HepG2 (cell line): ENCODE measurements around the gene NT5DC1. TPM values are rescaled to one million over a fixed set of nuclear protein-coding genes. Genes with fewer than 3 reads are reported as not detected.
A peak's percentile ranks its signal among the peaks of the same experiment; 100 is the strongest.

Experiments
- FOXA3 ChIP-seq: IDR thresholded peaks from 2 replicates; pipeline ENCODE4 v1.6.1; 2016; ENCODE audit warnings: missing genetic modification reagents, missing compliant biosample characterization
- FOXK1 ChIP-seq: sonication (generic); formaldehyde crosslinking; IDR thresholded peaks from 2 replicates; pipeline ENCODE4 v1.4.0; 2020; ENCODE audit warnings: low read depth, missing genetic modification reagents, borderline replicate concordance
- HDAC2 ChIP-seq: sonication (generic); formaldehyde crosslinking; IDR thresholded peaks from 2 replicates; pipeline ENCODE4 v1.4.0; 2020; ENCODE audit warnings: missing genetic modification reagents
- IRF2 ChIP-seq: IDR thresholded peaks from 2 replicates; pipeline ENCODE4 v1.6.1; 2018; ENCODE audit warnings: missing genetic modification reagents, missing compliant biosample characterization
- MIXL1 ChIP-seq: IDR thresholded peaks from 2 replicates; pipeline ENCODE4 v1.6.1; 2016
- ZNF292 ChIP-seq: sonication (generic); formaldehyde crosslinking; IDR thresholded peaks from 2 replicates; pipeline ENCODE4 v1.8.1; 2022; ENCODE audit warnings: mild to moderate bottlenecking, low read depth, missing genetic modification reagents, borderline replicate concordance
- ZNF501 ChIP-seq: sonication (generic); formaldehyde crosslinking; IDR thresholded peaks from 2 replicates; pipeline ENCODE4 v1.5.1; 2020; ENCODE audit warnings: mild to moderate bottlenecking, moderate library complexity, missing genetic modification reagents
- polyA plus RNA-seq, 8 experiments: library from polyadenylated mRNA; depleted of rRNA in 3 of 8; stranded (reverse) in 7 of 8; unstranded in 1 of 8; fragments of >200 nt; fragmentation: Illumina TruSeq in 4 of 8; extraction: Trizol in 4 of 8; gene quantifications; 2 replicates each; pipeline versions ENCODE4 v1.2.1 to v1.2.3, GENCODE V29; 2011 to 2016; ENCODE audit warnings: low read depth in 4 of 8, missing spikeins in 1 of 8, mixed read lengths in 1 of 8; ENCODE audit not compliant: insufficient read depth in 1 of 8
- total RNA-seq, 5 experiments: library from RNA; depleted of rRNA; stranded (reverse); fragments of >200 nt; fragmentation: Illumina TruSeq; extraction: Trizol; gene quantifications; 2 replicates each; pipeline ENCODE4 v1.2.3, GENCODE V29; 2016; ENCODE audit warnings: low read depth in 1 of 5
- TF ChIP-seq, protein P1 (sequence below): sonication (generic); formaldehyde crosslinking; IDR thresholded peaks from 2 replicates; pipeline ENCODE4 v1.5.1; 2020; ENCODE audit warnings: missing genetic modification reagents, mild to moderate bottlenecking, borderline replicate concordance
- TF ChIP-seq, protein P2 (sequence below): sonication (generic); formaldehyde crosslinking; IDR thresholded peaks from 2 replicates; pipeline ENCODE4 v1.4.0; 2020; ENCODE audit warnings: missing genetic modification reagents, borderline replicate concordance
- TF ChIP-seq, protein P3 (sequence below): sonication (generic); formaldehyde crosslinking; conservative IDR thresholded peaks from 2 replicates; pipeline ENCODE4 v1.4.0; 2020; ENCODE audit warnings: missing genetic modification reagents
- TF ChIP-seq, protein P4 (sequence below): sonication (generic); formaldehyde crosslinking; IDR thresholded peaks from 2 replicates; pipeline ENCODE4 v1.5.0; 2020; ENCODE audit warnings: mild to moderate bottlenecking, missing genetic modification reagents, moderate library complexity
- TF ChIP-seq, protein P5 (sequence below): sonication (generic); formaldehyde crosslinking; IDR thresholded peaks from 2 replicates; pipeline ENCODE4 v1.5.0; 2020; ENCODE audit warnings: mild to moderate bottlenecking, missing genetic modification reagents, borderline replicate concordance

NT5DC1 gene
- total and polyA plus RNA-seq, 2 of the 13 experiments (the other 11 are each of a cell fraction or from before 2014, with no cell fraction given): 27.0 to 56.1 TPM

DNA sequence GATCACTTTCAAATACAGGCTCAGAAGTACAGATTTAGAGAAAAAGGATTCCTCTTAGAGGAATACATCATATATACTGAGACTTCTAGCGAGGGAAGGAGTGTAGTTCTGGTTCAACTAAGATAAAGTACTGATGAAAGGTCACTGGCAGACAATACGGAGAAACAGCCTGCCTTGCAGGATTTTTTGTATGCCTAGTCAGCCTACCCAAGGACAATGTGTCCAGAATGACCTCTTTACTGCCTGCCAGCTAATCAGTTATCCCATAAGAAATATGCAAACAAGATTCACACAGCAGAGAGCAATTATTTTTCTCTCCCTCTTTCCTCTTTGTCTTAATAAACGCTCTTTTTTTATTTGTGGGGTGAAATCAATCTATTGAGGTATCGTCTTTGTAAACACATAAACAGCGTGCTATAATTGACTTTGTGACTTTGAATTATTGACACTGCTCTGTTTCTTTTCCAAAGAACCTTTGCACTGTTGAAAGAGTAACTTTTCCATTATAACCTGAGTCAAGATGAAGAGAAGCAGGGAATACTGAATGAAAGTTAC, 154.7 kb downstream of the NT5DC1 start (continued):
- TF ChIP-seq, protein P1, sequence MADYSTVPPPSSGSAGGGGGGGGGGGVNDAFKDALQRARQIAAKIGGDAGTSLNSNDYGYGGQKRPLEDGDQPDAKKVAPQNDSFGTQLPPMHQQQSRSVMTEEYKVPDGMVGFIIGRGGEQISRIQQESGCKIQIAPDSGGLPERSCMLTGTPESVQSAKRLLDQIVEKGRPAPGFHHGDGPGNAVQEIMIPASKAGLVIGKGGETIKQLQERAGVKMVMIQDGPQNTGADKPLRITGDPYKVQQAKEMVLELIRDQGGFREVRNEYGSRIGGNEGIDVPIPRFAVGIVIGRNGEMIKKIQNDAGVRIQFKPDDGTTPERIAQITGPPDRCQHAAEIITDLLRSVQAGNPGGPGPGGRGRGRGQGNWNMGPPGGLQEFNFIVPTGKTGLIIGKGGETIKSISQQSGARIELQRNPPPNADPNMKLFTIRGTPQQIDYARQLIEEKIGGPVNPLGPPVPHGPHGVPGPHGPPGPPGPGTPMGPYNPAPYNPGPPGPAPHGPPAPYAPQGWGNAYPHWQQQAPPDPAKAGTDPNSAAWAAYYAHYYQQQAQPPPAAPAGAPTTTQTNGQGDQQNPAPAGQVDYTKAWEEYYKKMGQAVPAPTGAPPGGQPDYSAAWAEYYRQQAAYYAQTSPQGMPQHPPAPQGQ (CRISPR knock-in tag): no peak
- TF ChIP-seq MIXL1 (CRISPR knock-in tag) (peak; percentile 70; the same call in 1 of the 2 replicates), FOXK1 (CRISPR knock-in tag) (peak; percentile 35; the same call in 1 of the 2 replicates), IRF2 (peak; percentile 45; the same call in 1 of the 2 replicates), ZNF501 (CRISPR knock-in tag) (no peak), HDAC2 (0 out of 2 replicates have a peak, but pooled peaks have one; percentile 24), ZNF292 (CRISPR knock-in tag) (no peak), FOXA3 (CRISPR knock-in tag) (peak; percentile 77)
- TF ChIP-seq, protein P2, sequence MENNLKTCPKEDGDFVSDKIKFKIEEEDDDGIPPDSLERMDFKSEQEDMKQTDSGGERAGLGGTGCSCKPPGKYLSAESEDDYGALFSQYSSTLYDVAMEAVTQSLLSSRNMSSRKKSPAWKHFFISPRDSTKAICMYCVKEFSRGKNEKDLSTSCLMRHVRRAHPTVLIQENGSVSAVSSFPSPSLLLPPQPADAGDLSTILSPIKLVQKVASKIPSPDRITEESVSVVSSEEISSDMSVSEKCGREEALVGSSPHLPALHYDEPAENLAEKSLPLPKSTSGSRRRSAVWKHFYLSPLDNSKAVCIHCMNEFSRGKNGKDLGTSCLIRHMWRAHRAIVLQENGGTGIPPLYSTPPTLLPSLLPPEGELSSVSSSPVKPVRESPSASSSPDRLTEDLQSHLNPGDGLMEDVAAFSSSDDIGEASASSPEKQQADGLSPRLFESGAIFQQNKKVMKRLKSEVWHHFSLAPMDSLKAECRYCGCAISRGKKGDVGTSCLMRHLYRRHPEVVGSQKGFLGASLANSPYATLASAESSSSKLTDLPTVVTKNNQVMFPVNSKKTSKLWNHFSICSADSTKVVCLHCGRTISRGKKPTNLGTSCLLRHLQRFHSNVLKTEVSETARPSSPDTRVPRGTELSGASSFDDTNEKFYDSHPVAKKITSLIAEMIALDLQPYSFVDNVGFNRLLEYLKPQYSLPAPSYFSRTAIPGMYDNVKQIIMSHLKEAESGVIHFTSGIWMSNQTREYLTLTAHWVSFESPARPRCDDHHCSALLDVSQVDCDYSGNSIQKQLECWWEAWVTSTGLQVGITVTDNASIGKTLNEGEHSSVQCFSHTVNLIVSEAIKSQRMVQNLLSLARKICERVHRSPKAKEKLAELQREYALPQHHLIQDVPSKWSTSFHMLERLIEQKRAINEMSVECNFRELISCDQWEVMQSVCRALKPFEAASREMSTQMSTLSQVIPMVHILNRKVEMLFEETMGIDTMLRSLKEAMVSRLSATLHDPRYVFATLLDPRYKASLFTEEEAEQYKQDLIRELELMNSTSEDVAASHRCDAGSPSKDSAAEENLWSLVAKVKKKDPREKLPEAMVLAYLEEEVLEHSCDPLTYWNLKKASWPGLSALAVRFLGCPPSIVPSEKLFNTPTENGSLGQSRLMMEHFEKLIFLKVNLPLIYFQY (CRISPR knock-in tag): no peak
- TF ChIP-seq, protein P3, sequence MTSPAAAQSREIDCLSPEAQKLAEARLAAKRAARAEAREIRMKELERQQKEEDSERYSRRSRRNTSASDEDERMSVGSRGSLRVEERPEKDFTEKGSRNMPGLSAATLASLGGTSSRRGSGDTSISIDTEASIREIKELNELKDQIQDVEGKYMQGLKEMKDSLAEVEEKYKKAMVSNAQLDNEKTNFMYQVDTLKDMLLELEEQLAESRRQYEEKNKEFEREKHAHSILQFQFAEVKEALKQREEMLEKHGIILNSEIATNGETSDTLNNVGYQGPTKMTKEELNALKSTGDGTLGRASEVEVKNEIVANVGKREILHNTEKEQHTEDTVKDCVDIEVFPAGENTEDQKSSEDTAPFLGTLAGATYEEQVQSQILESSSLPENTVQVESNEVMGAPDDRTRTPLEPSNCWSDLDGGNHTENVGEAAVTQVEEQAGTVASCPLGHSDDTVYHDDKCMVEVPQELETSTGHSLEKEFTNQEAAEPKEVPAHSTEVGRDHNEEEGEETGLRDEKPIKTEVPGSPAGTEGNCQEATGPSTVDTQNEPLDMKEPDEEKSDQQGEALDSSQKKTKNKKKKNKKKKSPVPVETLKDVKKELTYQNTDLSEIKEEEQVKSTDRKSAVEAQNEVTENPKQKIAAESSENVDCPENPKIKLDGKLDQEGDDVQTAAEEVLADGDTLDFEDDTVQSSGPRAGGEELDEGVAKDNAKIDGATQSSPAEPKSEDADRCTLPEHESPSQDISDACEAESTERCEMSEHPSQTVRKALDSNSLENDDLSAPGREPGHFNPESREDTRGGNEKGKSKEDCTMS (CRISPR knock-in tag): no peak
- TF ChIP-seq, protein P4, sequence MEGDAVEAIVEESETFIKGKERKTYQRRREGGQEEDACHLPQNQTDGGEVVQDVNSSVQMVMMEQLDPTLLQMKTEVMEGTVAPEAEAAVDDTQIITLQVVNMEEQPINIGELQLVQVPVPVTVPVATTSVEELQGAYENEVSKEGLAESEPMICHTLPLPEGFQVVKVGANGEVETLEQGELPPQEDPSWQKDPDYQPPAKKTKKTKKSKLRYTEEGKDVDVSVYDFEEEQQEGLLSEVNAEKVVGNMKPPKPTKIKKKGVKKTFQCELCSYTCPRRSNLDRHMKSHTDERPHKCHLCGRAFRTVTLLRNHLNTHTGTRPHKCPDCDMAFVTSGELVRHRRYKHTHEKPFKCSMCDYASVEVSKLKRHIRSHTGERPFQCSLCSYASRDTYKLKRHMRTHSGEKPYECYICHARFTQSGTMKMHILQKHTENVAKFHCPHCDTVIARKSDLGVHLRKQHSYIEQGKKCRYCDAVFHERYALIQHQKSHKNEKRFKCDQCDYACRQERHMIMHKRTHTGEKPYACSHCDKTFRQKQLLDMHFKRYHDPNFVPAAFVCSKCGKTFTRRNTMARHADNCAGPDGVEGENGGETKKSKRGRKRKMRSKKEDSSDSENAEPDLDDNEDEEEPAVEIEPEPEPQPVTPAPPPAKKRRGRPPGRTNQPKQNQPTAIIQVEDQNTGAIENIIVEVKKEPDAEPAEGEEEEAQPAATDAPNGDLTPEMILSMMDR (CRISPR knock-in tag): no peak
- TF ChIP-seq, protein P5, sequence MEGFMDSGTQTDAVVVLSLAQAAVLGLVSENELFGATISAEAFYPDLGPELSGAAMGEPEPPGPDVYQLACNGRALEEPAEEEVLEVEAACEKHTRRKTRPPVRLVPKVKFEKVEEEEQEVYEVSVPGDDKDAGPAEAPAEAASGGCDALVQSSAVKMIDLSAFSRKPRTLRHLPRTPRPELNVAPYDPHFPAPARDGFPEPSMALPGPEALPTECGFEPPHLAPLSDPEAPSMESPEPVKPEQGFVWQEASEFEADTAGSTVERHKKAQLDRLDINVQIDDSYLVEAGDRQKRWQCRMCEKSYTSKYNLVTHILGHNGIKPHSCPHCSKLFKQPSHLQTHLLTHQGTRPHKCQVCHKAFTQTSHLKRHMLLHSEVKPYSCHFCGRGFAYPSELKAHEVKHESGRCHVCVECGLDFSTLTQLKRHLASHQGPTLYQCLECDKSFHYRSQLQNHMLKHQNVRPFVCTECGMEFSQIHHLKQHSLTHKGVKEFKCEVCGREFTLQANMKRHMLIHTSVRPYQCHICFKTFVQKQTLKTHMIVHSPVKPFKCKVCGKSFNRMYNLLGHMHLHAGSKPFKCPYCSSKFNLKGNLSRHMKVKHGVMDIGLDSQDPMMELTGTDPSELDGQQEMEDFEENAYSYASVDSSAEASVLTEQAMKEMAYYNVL: peak; percentile 84
